Astrocyte (in vitro differentiated cells and primary cell): Measurements from ENCODE around the gene TMEM161B.

Experiments
- CTCF ChIP-seq: IDR thresholded peaks from 2 replicates; pipeline ENCODE4 v1.5.1; 2011; ENCODE audit warnings: low read depth, mild to moderate bottlenecking, inconsistent platforms, low read length, moderate library complexity; ENCODE audit not compliant: insufficient read depth
- EZH2 ChIP-seq: IDR thresholded peaks from 2 replicates; pipeline ENCODE4 v1.6.1; 2012; ENCODE audit warnings: mild to moderate bottlenecking, low read length, inconsistent platforms; ENCODE audit not compliant: insufficient read depth

GRCh38 chr5:88230546-88231066 lies 38.0 kb downstream of the TMEM161B start:
- TF ChIP-seq CTCF (no peak), EZH2 (no peak)
